Large intestine (tissue), 1 donor: Measurements from ENCODE around the gene NUPR2. TPM values are rescaled to one million over a fixed set of nuclear protein-coding genes. Genes with fewer than 3 reads are reported as not detected.

Experiments
- polyA plus RNA-seq: library from polyadenylated mRNA; unstranded; fragments of 120-200 nt; gene quantifications from one replicate; pipeline ENCODE4 v1.2.1, GENCODE V29; 2013

Gene NUPR2
- polyA plus RNA-seq, 1 donor, result 1.4 TPM

Other genes starting within 250 kb of the NUPR2 start
- gene ZNF713, start 229.0 kb downstream of the NUPR2 start, polyA plus RNA-seq, result 4.2 TPM
- 15.3 TPM for gene MRPS17, start 164.5 kb downstream of the NUPR2 start, polyA plus RNA-seq
- gene NIPSNAP2, start 151.8 kb downstream of the NUPR2 start, polyA plus RNA-seq, result 58.1 TPM
- gene PSPH, start 65.0 kb downstream of the NUPR2 start, polyA plus RNA-seq, result 50.2 TPM
- 243 TPM for gene CCT6A, start 64.7 kb downstream of the NUPR2 start, polyA plus RNA-seq
- gene SUMF2, start 52.1 kb downstream of the NUPR2 start, polyA plus RNA-seq, result 215 TPM
- 2.1 TPM for gene PHKG1, start 23.5 kb downstream of the NUPR2 start, polyA plus RNA-seq
- 342 TPM for gene CHCHD2, start 9.9 kb downstream of the NUPR2 start, polyA plus RNA-seq